HG03139 (cell line): ENCODE results near the gene AMBRA1.

Source experiments
- ATAC-seq: cut with Tn5 transposase; IDR thresholded peaks from one replicate; pipeline ENCODE4 v1.9.1; 2021; ENCODE audit not compliant: unreplicated experiment

Gene AMBRA1

GRCh38 chr11:46617134-46617971 is 23.5 kb upstream of the AMBRA1 start, which contains the start of the genes ATG13 and HARBI1:
Gene ATG13 (plus strand): TSS chr11:46617553. CDS start chr11:46644292, 26,739 bp downstream.
Gene HARBI1 (minus strand): TSS chr11:46617227. CDS start chr11:46616237, 990 bp downstream.
- ATAC-seq: peak; percentile 95

- ATAC-seq: no peak
Measured at GRCh38 chr11:46616551-46617133, 22.8 kb upstream of the AMBRA1 start.

- no peak for ATAC-seq
Measured at GRCh38 chr11:46615756-46616155, 21.9 kb upstream of the AMBRA1 start.

- no peak for ATAC-seq
Measured at GRCh38 chr11:46612326-46612725, 18.5 kb upstream of the AMBRA1 start.

GRCh38 chr11:46611526-46612304 is 17.9 kb upstream of the AMBRA1 start:
- ATAC-seq: no peak

- no peak for ATAC-seq
Measured at GRCh38 chr11:46609386-46609785, 15.6 kb upstream of the AMBRA1 start.

GRCh38 chr11:46607516-46607915 is 13.7 kb upstream of the AMBRA1 start:
- no peak for ATAC-seq

GRCh38 chr11:46604796-46605195 is 11.0 kb upstream of the AMBRA1 start:
- ATAC-seq: no peak

- ATAC-seq: no peak
Measured at GRCh38 chr11:46603704-46604308, 10.0 kb upstream of the AMBRA1 start.

GRCh38 chr11:46601129-46601528 is 7.3 kb upstream of the AMBRA1 start:
- ATAC-seq: no peak

- no peak for ATAC-seq
Measured at GRCh38 chr11:46600194-46600960, 6.6 kb upstream of the AMBRA1 start.

GRCh38 chr11:46599340-46600193 is 5.7 kb upstream of the AMBRA1 start:
- no peak for ATAC-seq

- no peak for ATAC-seq
Measured at GRCh38 chr11:46597609-46598219, 3.9 kb upstream of the AMBRA1 start.

- ATAC-seq: no peak
Measured at GRCh38 chr11:46597155-46597554, 3.3 kb upstream of the AMBRA1 start.

- ATAC-seq: no peak
Measured at GRCh38 chr11:46594785-46595184, 962 bp upstream of the AMBRA1 start.

GRCh38 chr11:46594374-46594700 is 514 bp upstream of the AMBRA1 start:
- ATAC-seq: no peak

GRCh38 chr11:46590740-46591605 is 2.9 kb downstream of the AMBRA1 start:
- ATAC-seq: no peak

GRCh38 chr11:46588915-46589314 is 4.9 kb downstream of the AMBRA1 start:
- ATAC-seq: no peak
